B cell (primary cell): ENCODE results near the gene GCNT2. TPM values are rescaled to one million over a fixed set of nuclear protein-coding genes. Genes with fewer than 3 reads are reported as not detected.

ENCODE experiments used
- ATAC-seq: fragments of 200-7000 bp; cut with Tn5 transposase; one replicate; pipeline ENCODE4 v1.10.0; 2021; ENCODE audit warnings: low read depth, mild to moderate bottlenecking, moderate number of reproducible peaks, moderate library complexity
- CTCF ChIA-PET: fragments of 350-600 bp; sonication (Branson Sonifier 250); formaldehyde crosslinking; loops from one replicate; lab custom pipeline; 2021; ENCODE audit warnings: antibody characterized with exemption, inconsistent platforms; lab: Charles Lee
- POLR2A ChIA-PET: fragments of 350-600 bp; sonication (Branson Sonifier 250); formaldehyde crosslinking; loops from one replicate; lab custom pipeline; 2021; ENCODE audit warnings: antibody characterized with exemption; lab: Charles Lee
- DNase-seq: peaks from one replicate; pipeline ENCODE4 v3.0.0; 2013
- H2AFZ ChIP-seq: 2 replicates; pipeline ENCODE4 v1.6.1; 2012; ENCODE audit warnings: mild to moderate bottlenecking, low read depth, low read length; ENCODE audit not compliant: insufficient read depth, poor library complexity, severe bottlenecking
- H3K27ac ChIP-seq, 2 donors: 1 replicate in 1 of 2; 2 replicates in 1 of 2; pipeline ENCODE4 v1.5.1; 2012 to 2013; ENCODE audit warnings: low read length in 2 of 2, mild to moderate bottlenecking in 2 of 2, moderate library complexity in 1 of 2
- H3K27me3 ChIP-seq, 4 experiments: fragments of 200-600 bp in 1 of 4; sonication (generic) in 1 of 4; replicated peaks in 1 of 4; 1 replicate in 2 of 4; 2 replicates in 2 of 4; pipeline versions ENCODE4 v1.6.1 to v1.7.0; 2013 to 2016; ENCODE audit warnings: low read length in 3 of 4, mild to moderate bottlenecking in 2 of 4, mixed read lengths in 1 of 4, moderate library complexity in 1 of 4; ENCODE audit not compliant: insufficient read depth in 4 of 4, control insufficient read depth in 3 of 4; ENCODE audit errors: control extremely low read depth in 1 of 4
- H3K36me3 ChIP-seq, 2 experiments: replicated peaks in 1 of 2; 1 replicate in 1 of 2; 2 replicates in 1 of 2; pipeline versions ENCODE4 v1.6.1 to v1.7.1; 2013; ENCODE audit warnings: low read length in 1 of 2; ENCODE audit not compliant: insufficient read depth in 2 of 2, control insufficient read depth in 1 of 2; ENCODE audit errors: control extremely low read depth in 1 of 2, extremely low read depth in 1 of 2
- H3K4me1 ChIP-seq, 2 donors: fragments of 200-600 bp in 1 of 2; sonication (generic) in 1 of 2; 1 replicate in 1 of 2; 2 replicates in 1 of 2; pipeline versions ENCODE4 v1.5.1 to v1.6.1; 2013 to 2017; ENCODE audit warnings: low read length in 2 of 2; ENCODE audit not compliant: control insufficient read depth in 2 of 2, insufficient read depth in 2 of 2
- H3K4me2 ChIP-seq: replicated peaks from 2 replicates; pipeline ENCODE3; 2012; ENCODE audit warnings: mild to moderate bottlenecking, low read depth, low read length; ENCODE audit not compliant: poor library complexity, severe bottlenecking
- H3K4me3 ChIP-seq, 5 experiments: fragments of 200-600 bp in 1 of 5; sonication (generic) in 1 of 5; 1 replicate in 3 of 5; 2 replicates in 2 of 5; pipeline versions ENCODE4 v1.5.1 to v1.7.0; 2011 to 2016; ENCODE audit warnings: low read length in 4 of 5, mild to moderate bottlenecking in 4 of 5, low read depth in 2 of 5, control low read depth in 1 of 5, moderate library complexity in 1 of 5; ENCODE audit not compliant: insufficient read depth in 1 of 5; ENCODE audit errors: control extremely low read depth in 1 of 5, extremely low read depth in 1 of 5
- H3K79me2 ChIP-seq: fragments of 200-600 bp; sonication (generic); one replicate; pipeline ENCODE4 v1.6.0; 2016; ENCODE audit warnings: low read length; ENCODE audit not compliant: control insufficient read depth, insufficient read depth
- H3K9ac ChIP-seq: fragments of 200-600 bp; sonication (generic); 2 replicates; pipeline ENCODE4 v1.6.1; 2017; ENCODE audit warnings: mild to moderate bottlenecking, low read length, moderate library complexity
- H3K9me3 ChIP-seq, 3 donors: one replicate each; pipeline versions ENCODE4 v1.6.1 to v1.7.1; 2013; ENCODE audit warnings: low read length in 2 of 3; ENCODE audit not compliant: control insufficient read depth in 2 of 3, insufficient read depth in 1 of 3; ENCODE audit errors: control extremely low read depth in 1 of 3
- H4K20me1 ChIP-seq: 2 replicates; pipeline ENCODE4 v1.6.0; 2012; ENCODE audit warnings: mild to moderate bottlenecking, low read length; ENCODE audit not compliant: insufficient read depth, control insufficient read depth, poor library complexity, severe bottlenecking
- H3K27ac Mint-ChIP-seq: one replicate; pipeline ENCODE4 v1.8.0; 2021; ENCODE audit warnings: mixed read lengths
- H3K27me3 Mint-ChIP-seq: one replicate; pipeline ENCODE4 v1.8.0; 2021; ENCODE audit warnings: mixed read lengths
- H3K4me1 Mint-ChIP-seq: one replicate; pipeline ENCODE4 v1.8.0; 2021; ENCODE audit warnings: mixed read lengths
- H3K4me3 Mint-ChIP-seq: one replicate; pipeline ENCODE4 v1.8.0; 2021; ENCODE audit warnings: mixed read lengths
- H3K9me3 Mint-ChIP-seq: one replicate; pipeline ENCODE4 v1.8.0; 2022; ENCODE audit warnings: mixed read lengths; ENCODE audit not compliant: insufficient read depth
- EZH2 ChIP-seq: IDR thresholded peaks from 2 replicates; pipeline ENCODE4 v1.6.1; 2012; ENCODE audit warnings: borderline replicate concordance, low read depth, mild to moderate bottlenecking, moderate library complexity, low read length; ENCODE audit not compliant: insufficient read depth, poor library complexity, severe bottlenecking
- WGBS: methylation state at CpG from one replicate; pipeline ENCODE4 v1.1.5; 2013; ENCODE audit warnings: missing lambda C conversion rate; ENCODE audit not compliant: insufficient coverage; 5-methylcytosine and 5-hydroxymethylcytosine counted together
- intact Hi-C: fragments of 100-400 bp; cut with micrococcal nuclease; formaldehyde crosslinking; loops from one replicate; pipeline ENCODE4 v1.10.0; 2022
- polyA plus RNA-seq: library from polyadenylated mRNA; depleted of rRNA; stranded (reverse); fragments of >200 nt; gene quantifications from 2 replicates; pipeline ENCODE4 v1.2.3, GENCODE V29; 2012
- total RNA-seq, 2 donors: library from RNA; stranded (reverse); fragments of 120-200 nt in 1 of 2; gene quantifications; 1 replicate in 1 of 2; 2 replicates in 1 of 2; pipeline versions ENCODE4 v1.2.3 to v1.2.4, GENCODE V29; 2013 to 2022
- TF ChIP-seq, protein P1 (sequence below): fragments of 200-600 bp; IDR thresholded peaks from one replicate; pipeline ENCODE4 v1.8.0; 2022; ENCODE audit warnings: antibody characterized with exemption, mild to moderate bottlenecking

GCNT2 gene
- total and polyA plus RNA-seq, 2 donors (not counting 1 experiment from before 2014, with no cell fraction given) = 6.8 to 32.1 TPM

DNA sequence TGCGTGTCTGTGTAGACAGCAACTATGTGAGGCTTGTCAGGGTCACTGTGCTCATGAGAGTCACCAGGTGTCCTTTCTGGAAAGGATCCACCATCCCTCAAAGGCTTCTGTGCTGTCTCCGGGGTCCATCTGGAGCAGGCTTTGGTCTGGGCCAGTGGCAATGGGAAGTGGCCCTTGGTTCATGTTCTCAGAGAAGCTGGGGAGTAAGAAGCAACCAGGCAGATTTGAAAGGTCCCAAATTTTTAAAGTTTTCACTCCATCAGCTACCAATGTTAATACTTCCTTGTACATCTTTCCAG, 68.2 kb downstream of the GCNT2 start:
- no peak overlapping the region for H3K27ac Mint-ChIP-seq
- Histone ChIP-seq H3K9ac (no peak overlapping the region), H3K79me2 (peaks cover 60% of the 10 kb centered on the region), H3K4me2 (no peak overlapping the region), H3K36me3 (no peaks in the 10 kb centered on the region), H3K9me3 (no peaks in the 10 kb centered on the region), H3K4me3 (no peak overlapping the region), H3K27me3 (no peaks in the 10 kb centered on the region), H4K20me1 (peaks cover 41% of the 10 kb centered on the region), H3K27ac (no peak overlapping the region), H2AFZ (no peak overlapping the region), H3K4me1 (peaks cover 6 to 11% of the 10 kb centered on the region in 2 donors)
- no peaks in the 10 kb centered on the region for H3K27me3 Mint-ChIP-seq
- intact Hi-C loops = no loop called here
- TF ChIP-seq, protein P1, sequence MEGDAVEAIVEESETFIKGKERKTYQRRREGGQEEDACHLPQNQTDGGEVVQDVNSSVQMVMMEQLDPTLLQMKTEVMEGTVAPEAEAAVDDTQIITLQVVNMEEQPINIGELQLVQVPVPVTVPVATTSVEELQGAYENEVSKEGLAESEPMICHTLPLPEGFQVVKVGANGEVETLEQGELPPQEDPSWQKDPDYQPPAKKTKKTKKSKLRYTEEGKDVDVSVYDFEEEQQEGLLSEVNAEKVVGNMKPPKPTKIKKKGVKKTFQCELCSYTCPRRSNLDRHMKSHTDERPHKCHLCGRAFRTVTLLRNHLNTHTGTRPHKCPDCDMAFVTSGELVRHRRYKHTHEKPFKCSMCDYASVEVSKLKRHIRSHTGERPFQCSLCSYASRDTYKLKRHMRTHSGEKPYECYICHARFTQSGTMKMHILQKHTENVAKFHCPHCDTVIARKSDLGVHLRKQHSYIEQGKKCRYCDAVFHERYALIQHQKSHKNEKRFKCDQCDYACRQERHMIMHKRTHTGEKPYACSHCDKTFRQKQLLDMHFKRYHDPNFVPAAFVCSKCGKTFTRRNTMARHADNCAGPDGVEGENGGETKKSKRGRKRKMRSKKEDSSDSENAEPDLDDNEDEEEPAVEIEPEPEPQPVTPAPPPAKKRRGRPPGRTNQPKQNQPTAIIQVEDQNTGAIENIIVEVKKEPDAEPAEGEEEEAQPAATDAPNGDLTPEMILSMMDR = no peak
- TF ChIP-seq EZH2 = no peak
- DNase-seq = no peak
- no peak overlapping the region for H3K4me3 Mint-ChIP-seq
- CTCF ChIA-PET = no interaction called here
- H3K4me1 Mint-ChIP-seq = peaks cover 26% of the 10 kb centered on the region
- WGBS = 100% methylated on average over 1 of the region's 2 CpGs
- POLR2A ChIA-PET = no interaction called here
- no peak for ATAC-seq
- H3K9me3 Mint-ChIP-seq = no peaks in the 10 kb centered on the region

DNA sequence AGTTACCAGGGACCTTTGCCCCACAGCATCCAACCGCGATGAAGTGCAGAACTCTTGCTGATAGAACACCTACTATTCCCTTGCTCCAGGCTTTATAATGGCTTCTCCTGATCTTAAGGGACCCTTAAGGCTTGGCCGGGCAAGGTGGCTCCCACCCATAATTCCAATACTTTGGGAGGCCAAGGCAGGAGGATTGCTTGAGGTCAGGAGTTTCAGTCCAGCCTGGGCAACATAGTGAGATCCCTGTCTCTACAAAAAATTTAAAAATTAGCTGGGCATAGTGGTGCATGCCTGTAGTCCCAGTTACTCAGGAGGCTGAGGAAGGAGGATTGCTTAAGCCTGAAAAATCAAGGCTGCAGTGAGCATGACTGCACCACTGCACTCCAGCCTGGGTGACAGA, 68.8 kb downstream of the GCNT2 start:
- no peak for TF ChIP-seq EZH2
- TF ChIP-seq, protein P1 = no peak
- DNase-seq (no peak), ATAC-seq (no peak)
- Histone ChIP-seq H3K79me2 (peaks cover 64% of the 10 kb centered on the region), H3K4me1 (peaks cover 6 to 11% of the 10 kb centered on the region in 2 donors), H2AFZ (no peak overlapping the region), H3K27me3 (no peaks in the 10 kb centered on the region), H3K27ac (no peak overlapping the region), H3K9ac (no peak overlapping the region), H3K4me3 (no peak overlapping the region), H4K20me1 (peaks cover 40% of the 10 kb centered on the region), H3K9me3 (no peaks in the 10 kb centered on the region), H3K36me3 (no peaks in the 10 kb centered on the region), H3K4me2 (no peak overlapping the region)
- ChIA-PET CTCF (no interaction called here), POLR2A (no interaction called here)
- H3K27ac Mint-ChIP-seq = no peak overlapping the region
- H3K4me3 Mint-ChIP-seq = no peak overlapping the region
- peaks cover 32% of the 10 kb centered on the region for H3K4me1 Mint-ChIP-seq
- WGBS = no CpG with 5 or more reads among the region's 3 CpGs
- no peaks in the 10 kb centered on the region for H3K27me3 Mint-ChIP-seq
- no peaks in the 10 kb centered on the region for H3K9me3 Mint-ChIP-seq
- intact Hi-C loops = no loop called here
